Adrenal gland (tissue), 12 donors: ENCODE results near the gene CDHR1. TPM values are rescaled to one million over a fixed set of nuclear protein-coding genes. Genes with fewer than 3 reads are reported as not detected.

Source experiments
- DNase-seq, 7 donors: peaks; one replicate each; pipeline ENCODE4 v3.0.0-alpha.2; 2019 to 2020
- H3K27ac ChIP-seq, 5 donors: fragments of 200-600 bp; sonication (generic) in 4 of 5; 1 replicate in 3 of 5; 2 replicates in 2 of 5; pipeline versions ENCODE4 v1.5.1 to v1.8.0; 2016 to 2020; ENCODE audit warnings: mild to moderate bottlenecking in 1 of 5
- H3K27me3 ChIP-seq: fragments of 200-600 bp; 2 replicates; pipeline ENCODE4 v1.8.0; 2021
- H3K36me3 ChIP-seq, 2 donors: fragments of 200-600 bp; replicated peaks in 1 of 2; 1 replicate in 1 of 2; 2 replicates in 1 of 2; pipeline versions ENCODE4 v1.5.1 to v1.8.0; 2018 to 2022
- H3K4me1 ChIP-seq, 2 donors: fragments of 200-600 bp; replicated peaks in 1 of 2; 1 replicate in 1 of 2; 2 replicates in 1 of 2; pipeline versions ENCODE4 v1.5.1 to v1.8.0; 2018 to 2021
- H3K4me3 ChIP-seq, 4 donors: fragments of 200-600 bp; sonication (generic) in 3 of 4; one replicate each; pipeline ENCODE4 v1.5.1; 2016 to 2018
- H3K9me3 ChIP-seq, 3 donors: fragments of 200-600 bp; sonication (generic) in 1 of 3; replicated peaks in 1 of 3; 1 replicate in 2 of 3; 2 replicates in 1 of 3; pipeline versions ENCODE4 v1.5.1 to v1.8.0; 2016 to 2021
- CTCF ChIP-seq, 6 experiments: fragments of 450-650 bp in 4 of 6; fragments of 200-600 bp in 2 of 6; sonication (generic) in 1 of 6; IDR thresholded peaks; 1 replicate in 5 of 6; 2 replicates in 1 of 6; pipeline versions ENCODE4 v1.5.1 to v1.8.0; 2016 to 2021; ENCODE audit warnings: antibody characterized with exemption in 6 of 6, mild to moderate bottlenecking in 2 of 6, moderate library complexity in 1 of 6
- POLR2A ChIP-seq, 2 donors: fragments of 450-650 bp; IDR thresholded peaks; one replicate each; pipeline ENCODE4 v1.6.1; 2017; ENCODE audit warnings: antibody characterized with exemption in 2 of 2, mild to moderate bottlenecking in 2 of 2, moderate library complexity in 1 of 2
- WGBS, 4 donors: extraction: QIAGEN DNeasy Blood & Tissue Kit in 2 of 4; methylation state at CpG; one replicate each; pipeline versions ENCODE4 v1.1.5 to v1.1.7; 2013 to 2017; 5-methylcytosine and 5-hydroxymethylcytosine counted together
- intact Hi-C, 2 donors: fragments of 100-400 bp; cut with DNase I; formaldehyde crosslinking; loops; one replicate each; pipeline versions ENCODE4 v1.14.1 to v1.15.0; 2022 to 2023
- polyA plus RNA-seq, 3 donors: library from polyadenylated mRNA; stranded (reverse); fragments of 200-250 nt in 2 of 3; fragments of 350-450 nt in 1 of 3; fragmentation: Illumina TruSeq in 1 of 3; extraction: RNeasy Lipid Tissue Mini Kit (QIAGEN cat#74804) in 1 of 3; gene quantifications; one replicate each; pipeline ENCODE4 v1.2.3, GENCODE V29; 2013 to 2014
- total RNA-seq, 9 donors: library from RNA; depleted of rRNA in 4 of 9; stranded (reverse); fragments of >200 nt in 4 of 9; fragments of 120-200 nt in 1 of 9; fragmentation: NEBNext Ultra II Directional in 1 of 9; extraction: Animal tissue kit (Norgen Biotek cat#: 25700) in 1 of 9; gene quantifications; one replicate each; pipeline versions ENCODE4 v1.1.0 to v1.2.4, GENCODE V29; 2013 to 2023
- donor health status: healthy with polysubstance abuse.
- donor health status: Bipolar disorder and iron deficiency.
- donor health status: DM: yes; HTN: yes; CAD: no.
- donor health status: DM: no; HTN: no; CAD: no.
- donor health status: DM: no; HTN: no; CAD: no.
- donor health status: DM: yes; HTN: yes; CAD: no.

The CDHR1 gene
- total and polyA plus RNA-seq, 12 donors: 0.09 to 7.7 (median 0.47) TPM

DNA sequence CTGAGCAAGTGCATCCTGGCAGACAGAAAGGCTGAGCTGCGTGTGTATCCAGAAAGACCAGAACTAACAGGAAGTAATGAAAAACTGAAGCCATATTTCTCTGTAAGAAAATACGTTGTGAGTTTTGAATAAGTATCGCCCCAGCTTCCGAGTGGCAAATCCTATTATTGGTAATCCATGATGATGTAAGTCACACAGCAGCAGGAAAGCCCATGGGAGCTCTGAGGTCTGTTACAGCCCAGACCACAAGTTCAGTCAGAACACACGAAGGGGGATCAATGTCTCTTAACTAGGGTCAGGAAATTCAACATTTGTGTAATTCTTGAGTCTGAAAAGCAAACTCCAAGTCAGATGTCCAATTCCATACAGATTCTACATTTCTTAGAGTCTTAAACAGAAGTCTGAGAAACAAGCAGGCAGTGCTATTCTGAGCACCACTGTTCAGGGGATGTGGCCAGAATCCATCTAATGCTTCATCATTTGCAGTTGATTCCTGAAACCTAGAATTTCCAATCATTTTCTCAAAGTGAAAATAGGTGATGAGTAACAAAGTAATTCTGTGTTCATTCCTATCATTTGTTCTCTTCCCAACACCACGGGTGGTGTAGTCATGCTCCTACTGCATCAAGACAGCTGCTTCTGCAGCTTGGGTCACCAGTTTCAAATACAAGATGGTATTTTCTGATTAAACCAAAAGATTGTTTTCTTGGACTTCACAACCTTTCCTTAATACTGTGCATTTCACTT lies 31.3 kb downstream of the CDHR1 start, which contains the start of gene LRIT2:
Gene LRIT2 (minus strand): TSS at position 118 of the 747 bp plus-strand sequence. CDS start 24 bp downstream, at position 94.
- Histone ChIP-seq H3K36me3 (no peaks in the 10 kb centered on the region), H3K4me3 (no peak within 1 kb of the TSS), H3K27ac (no peak within 1 kb of the TSS), H3K9me3 (no peaks in the 10 kb centered on the region), H3K27me3 (no peaks in the 10 kb centered on the region), H3K4me1 (no peaks in the 10 kb centered on the region)
- 54 to 70% (median 59%) methylated on average over 6 of the region's 6 CpGs for WGBS, 4 donors
- no peak for DNase-seq
- intact Hi-C loops: no loop called here
- no peak for TF ChIP-seq CTCF (IDR thresholded peaks at IDR 0.05)
- TF ChIP-seq POLR2A (IDR thresholded peaks at IDR 0.05): no peak

DNA sequence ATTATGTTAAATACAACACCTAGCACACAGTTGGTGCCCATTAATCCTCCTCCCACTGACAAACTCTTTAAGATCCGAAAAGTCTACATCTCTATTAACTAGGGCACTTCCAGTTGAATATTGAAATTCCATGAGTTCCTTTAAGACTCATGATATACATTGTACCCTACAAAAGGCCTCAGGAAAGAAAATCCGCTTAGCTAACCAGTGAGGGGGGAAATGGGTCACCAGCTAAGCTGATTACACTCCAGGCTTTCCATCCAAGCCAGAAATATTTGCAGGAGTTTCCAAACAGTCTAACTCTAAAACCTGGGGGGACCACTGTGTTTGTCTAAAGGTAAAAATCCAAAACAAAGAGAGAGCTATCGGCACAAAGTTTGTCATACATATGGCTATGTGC lies 32.3 kb downstream of the CDHR1 start:
- Histone ChIP-seq H3K4me1 (no peaks in the 10 kb centered on the region), H3K4me3 (no peak overlapping the region), H3K27me3 (no peaks in the 10 kb centered on the region), H3K27ac (no peak overlapping the region), H3K36me3 (no peaks in the 10 kb centered on the region), H3K9me3 (no peaks in the 10 kb centered on the region)
- intact Hi-C loops: no loop called here
- WGBS, 4 donors: 73 to 83% (median 78%) methylated on average over 3 of the region's 3 CpGs
- TF ChIP-seq POLR2A (IDR thresholded peaks at IDR 0.05) (no peak), CTCF (IDR thresholded peaks at IDR 0.05) (no peak)
- no peak for DNase-seq

DNA sequence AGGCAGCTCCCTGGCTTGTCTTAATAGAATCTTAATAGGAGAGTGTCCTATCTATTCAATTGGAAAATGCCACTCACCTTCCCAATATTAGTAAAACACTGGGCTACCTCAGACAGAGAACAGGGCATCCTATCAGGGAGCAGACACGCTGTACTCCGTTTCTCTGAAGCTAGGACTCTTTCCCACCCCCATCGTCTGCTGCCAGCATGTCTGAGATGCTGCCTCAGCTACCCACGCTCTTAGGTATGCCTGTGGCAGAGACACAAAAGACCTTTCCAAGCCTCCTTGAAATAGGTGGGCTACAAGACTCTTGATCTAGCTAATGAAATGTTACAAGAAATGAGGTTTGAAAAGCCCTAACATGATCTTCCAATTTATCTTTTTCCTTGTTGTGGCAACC lies 33.5 kb downstream of the CDHR1 start:
- intact Hi-C loops: no loop called here
- no peak overlapping the region for H3K27ac ChIP-seq
- H3K36me3 ChIP-seq: no peaks in the 10 kb centered on the region

DNA sequence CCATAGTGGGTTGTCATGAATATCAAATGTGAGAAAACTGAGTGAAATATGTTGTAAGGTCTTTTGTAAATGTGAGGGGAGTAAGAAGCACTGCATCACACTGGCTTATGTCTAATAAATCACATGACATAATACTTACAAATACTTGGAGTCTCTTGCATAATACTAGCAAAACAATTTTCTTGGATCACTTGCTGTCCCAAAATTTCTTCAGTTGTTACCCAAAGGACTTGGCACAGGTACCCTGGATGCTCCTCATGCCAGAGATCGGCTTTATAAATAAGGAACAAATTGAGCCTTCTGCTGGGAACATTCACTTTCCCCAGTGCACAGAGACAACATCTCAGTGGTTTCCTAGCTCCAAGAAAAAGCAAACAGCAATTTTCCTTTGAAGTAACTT lies 36.0 kb downstream of the CDHR1 start:
- no peak for TF ChIP-seq CTCF (IDR thresholded peaks at IDR 0.05)
- TF ChIP-seq POLR2A (IDR thresholded peaks at IDR 0.05): no peak
- no peak overlapping the region for H3K27ac ChIP-seq
- H3K27me3 ChIP-seq: no peaks in the 10 kb centered on the region
- H3K36me3 ChIP-seq: no peaks in the 10 kb centered on the region
- no peaks in the 10 kb centered on the region for H3K4me1 ChIP-seq
- intact Hi-C loops: no loop called here
- no peak overlapping the region for H3K4me3 ChIP-seq
- H3K9me3 ChIP-seq: no peaks in the 10 kb centered on the region
- DNase-seq: no peak
- 54 to 75% (median 61%) methylated on average over 1 of the region's 1 CpG for WGBS, 4 donors

More for the DNA sequence above, 33.5 kb downstream of the CDHR1 start:
- DNase-seq: no peak
- H3K9me3 ChIP-seq: no peaks in the 10 kb centered on the region
- H3K4me1 ChIP-seq: no peaks in the 10 kb centered on the region
- TF ChIP-seq POLR2A (IDR thresholded peaks at IDR 0.05) (no peak), CTCF (IDR thresholded peaks at IDR 0.05) (no peak)
- WGBS, 4 donors: 64 to 75% (median 67%) methylated on average over 4 of the region's 4 CpGs
- no peaks in the 10 kb centered on the region for H3K27me3 ChIP-seq
- no peak overlapping the region for H3K4me3 ChIP-seq
